ENCODE data around the gene TUBB2A. TPM values are rescaled to one million over a fixed set of nuclear protein-coding genes. Genes with fewer than 3 reads are reported as not detected.

TUBB2A gene
- total and polyA plus RNA-seq, 2 of the 13 experiments (the other 11 are each of a cell fraction or from before 2014, with no cell fraction given), result 35.3 to 106 TPM

GRCh38 chr6:3157131-3157933, at the start of gene TUBB2A (continued):
- TF ChIP-seq ZNF407 (CRISPR knock-in tag; IDR thresholded peaks at IDR 0.05; ENCODE audit: not compliant biosample characterization), result no peak
- peak; percentile 68; the same call in 1 of the 2 replicates for TF ChIP-seq MEIS2 (CRISPR knock-in tag; IDR thresholded peaks at IDR 0.05)
- TF ChIP-seq FOXJ3 (CRISPR knock-in tag; IDR thresholded peaks at IDR 0.05; ENCODE audit: borderline replicate concordance), result no peak
- no peak for TF ChIP-seq ZNF557 (CRISPR knock-in tag; IDR thresholded peaks at IDR 0.05)
- peak; percentile 74; the same call in 1 of the 2 replicates for TF ChIP-seq ARID5B (CRISPR knock-in tag; IDR thresholded peaks at IDR 0.05)
- peak; percentile 92 for TF ChIP-seq ZHX1 (CRISPR knock-in tag; IDR thresholded peaks at IDR 0.05; ENCODE audit: low read depth)
- no peak for TF ChIP-seq ZMYM2 (CRISPR knock-in tag; IDR thresholded peaks at IDR 0.05)
- no peak for TF ChIP-seq WIZ (CRISPR knock-in tag; IDR thresholded peaks at IDR 0.05)
- peak; percentile 70 for TF ChIP-seq ISL2 (CRISPR knock-in tag; IDR thresholded peaks at IDR 0.05)
- TF ChIP-seq NFKBIZ (CRISPR knock-in tag; IDR thresholded peaks at IDR 0.05), result no peak
- no peak for TF ChIP-seq MAFK (conservative IDR thresholded peaks at IDR 0.05 in 1 of 2, IDR thresholded peaks at IDR 0.05 in 1 of 2; ENCODE audit: low read length in 2 of 2)
- 0 out of 2 replicates have a peak, but pooled peaks have one; percentile 21 for TF ChIP-seq SIX4 (CRISPR knock-in tag; IDR thresholded peaks at IDR 0.05)
- no peak for TF ChIP-seq SETDB1 (CRISPR knock-in tag; IDR thresholded peaks at IDR 0.05; ENCODE audit: borderline replicate concordance)
- TF ChIP-seq ZSCAN9 (CRISPR knock-in tag; IDR thresholded peaks at IDR 0.05; ENCODE audit: borderline replicate concordance), result peak; percentile 16; the same call in 1 of the 2 replicates

Data from HepG2 (cell line).